ENCODE data around the gene EIF1AD.

- TF ChIP-seq TAF1 (IDR thresholded peaks at IDR 0.05; ENCODE audit: borderline replicate concordance, low read depth, low read length) (no peak), POLR2AphosphoS5 (IDR thresholded peaks at IDR 0.05; ENCODE audit: low read depth, low read length) (no peak), POLR2A (IDR thresholded peaks at IDR 0.05; ENCODE audit: low read depth, low read length) (no peak)
These were observed 41.3 kb upstream of the EIF1AD start for GRCh38 chr11:66042996-66043906.

All from GM12892 (cell line).